Dermis blood vessel endothelial cell (primary cell): Measurements from ENCODE around the gene SPATA25. TPM values are rescaled to one million over a fixed set of nuclear protein-coding genes. Genes with fewer than 3 reads are reported as not detected.
"Not testable (repeated sequence)": the region's sequence is repeated elsewhere in the genome, so short reads cannot be mapped to it uniquely, and the experiment has no call there.

Source experiments
- DNase-seq: peaks from one replicate; pipeline ENCODE4 v3.0.0; 2010
- total RNA-seq: library from RNA; depleted of rRNA; stranded (reverse); fragments of >200 nt; gene quantifications from 2 replicates; pipeline ENCODE4 v1.2.3, GENCODE V29; 2014

Gene SPATA25, protein sequence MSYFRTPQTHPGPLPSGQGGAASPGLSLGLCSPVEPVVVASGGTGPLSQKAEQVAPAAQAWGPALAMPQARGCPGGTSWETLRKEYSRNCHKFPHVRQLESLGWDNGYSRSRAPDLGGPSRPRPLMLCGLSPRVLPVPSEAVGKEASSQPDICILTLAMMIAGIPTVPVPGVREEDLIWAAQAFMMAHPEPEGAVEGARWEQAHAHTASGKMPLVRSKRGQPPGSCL
- 1.0 and 1.2 TPM in 2 replicates for total RNA-seq

GRCh38 chr20:45887346-45887715, at the start of gene SPATA25:
SPATA25 (minus strand) TSS chr20:45887622; CDS start chr20:45887590, 32 bp downstream.
- no peak for DNase-seq

DNA sequence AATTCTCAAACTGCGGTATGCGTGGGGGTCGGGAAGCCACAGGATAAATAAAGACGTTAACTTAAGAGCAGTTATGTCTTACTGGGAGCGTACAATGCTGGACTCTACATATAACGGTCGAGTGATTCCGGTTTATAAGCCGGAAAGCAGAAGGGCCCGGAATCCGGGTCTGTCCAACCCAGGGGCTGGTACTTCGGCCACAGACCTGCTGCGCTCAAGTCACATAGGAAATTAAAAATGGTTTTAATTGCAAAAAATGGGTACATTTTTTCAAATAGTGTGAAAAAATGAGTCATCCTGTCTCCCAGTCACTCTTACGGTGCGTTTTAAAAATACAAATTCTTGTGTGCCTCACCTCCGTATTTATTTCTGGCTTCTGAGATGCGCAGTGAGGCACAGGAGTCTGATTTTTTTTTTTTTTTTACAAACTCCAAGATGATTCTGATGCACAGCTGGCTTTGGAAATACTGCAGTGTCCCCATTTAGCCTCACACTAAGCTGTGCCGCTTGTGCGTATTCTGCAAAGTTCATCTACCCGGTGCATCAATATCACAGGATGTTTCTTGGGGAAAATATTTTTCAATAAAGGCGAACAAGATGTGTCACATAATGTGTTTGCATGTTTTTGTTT, 48.1 kb upstream of the SPATA25 start:
- no peak for DNase-seq

- peak; percentile 99 for DNase-seq
Measured at GRCh38 chr20:45934586-45935415, 47.4 kb upstream of the SPATA25 start, which contains the start of gene PCIF1. PCIF1 (plus strand) TSS chr20:45934683; CDS start chr20:45939000, 4,317 bp downstream.

GRCh38 chr20:45934046-45934585, 46.7 kb upstream of the SPATA25 start:
- peak; percentile 49 for DNase-seq

- peak; percentile 79 for DNase-seq
Measured at GRCh38 chr20:45933266-45934045, 46.0 kb upstream of the SPATA25 start.

- not testable (repeated sequence) for DNase-seq
Measured at GRCh38 chr20:45931680-45932079, 44.3 kb upstream of the SPATA25 start.

- no peak for DNase-seq
Measured at GRCh38 chr20:45927071-45927878, 39.9 kb upstream of the SPATA25 start.

- no peak for DNase-seq
Measured at GRCh38 chr20:45926731-45927070, 39.3 kb upstream of the SPATA25 start.

GRCh38 chr20:45925821-45926506, 38.5 kb upstream of the SPATA25 start:
- no peak for DNase-seq

DNA sequence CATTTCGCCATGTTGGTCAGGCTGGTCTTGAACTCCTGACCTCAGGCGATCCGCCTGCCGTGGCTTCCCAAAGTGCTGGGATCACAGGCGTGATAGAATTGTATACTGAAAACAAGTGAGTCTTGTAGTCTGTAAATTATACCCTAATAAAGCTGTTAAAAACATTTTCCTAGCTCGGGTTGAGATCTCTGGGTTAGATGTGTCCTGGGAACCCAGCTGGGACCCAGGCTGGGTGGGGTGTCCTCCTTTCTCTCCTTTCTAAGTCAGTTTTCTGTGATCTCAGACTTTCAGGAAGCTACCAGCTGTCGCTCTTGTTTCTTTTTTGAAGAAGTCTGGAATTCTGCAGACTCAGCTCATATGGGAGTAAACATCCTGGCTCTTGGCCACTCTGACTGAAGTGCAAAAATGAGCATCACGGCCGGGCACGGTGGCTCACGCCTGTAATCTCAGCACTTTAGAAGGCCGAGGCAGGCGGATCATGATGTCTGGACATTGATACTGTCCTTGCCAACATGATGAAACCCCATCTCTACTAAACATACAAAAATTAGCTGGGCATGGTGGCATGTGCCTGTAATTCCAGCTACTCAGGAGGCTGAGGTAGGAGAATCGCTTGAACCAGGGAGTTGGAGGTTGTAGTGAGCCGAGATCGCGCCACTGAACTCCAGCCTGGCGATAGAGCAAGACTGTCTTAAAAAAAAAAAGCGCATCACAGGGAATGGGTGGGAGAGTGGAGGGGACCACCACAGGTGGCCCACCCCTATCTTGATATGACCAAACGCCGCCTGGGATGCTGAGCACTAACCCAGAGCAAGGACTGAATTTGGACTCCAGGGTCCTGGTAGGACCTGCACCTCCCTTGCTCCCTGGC, 37.2 kb upstream of the SPATA25 start:
- peak; percentile 56 for DNase-seq

GRCh38 chr20:45921337-45922189, 34.1 kb upstream of the SPATA25 start:
- DNase-seq: no peak

DNA sequence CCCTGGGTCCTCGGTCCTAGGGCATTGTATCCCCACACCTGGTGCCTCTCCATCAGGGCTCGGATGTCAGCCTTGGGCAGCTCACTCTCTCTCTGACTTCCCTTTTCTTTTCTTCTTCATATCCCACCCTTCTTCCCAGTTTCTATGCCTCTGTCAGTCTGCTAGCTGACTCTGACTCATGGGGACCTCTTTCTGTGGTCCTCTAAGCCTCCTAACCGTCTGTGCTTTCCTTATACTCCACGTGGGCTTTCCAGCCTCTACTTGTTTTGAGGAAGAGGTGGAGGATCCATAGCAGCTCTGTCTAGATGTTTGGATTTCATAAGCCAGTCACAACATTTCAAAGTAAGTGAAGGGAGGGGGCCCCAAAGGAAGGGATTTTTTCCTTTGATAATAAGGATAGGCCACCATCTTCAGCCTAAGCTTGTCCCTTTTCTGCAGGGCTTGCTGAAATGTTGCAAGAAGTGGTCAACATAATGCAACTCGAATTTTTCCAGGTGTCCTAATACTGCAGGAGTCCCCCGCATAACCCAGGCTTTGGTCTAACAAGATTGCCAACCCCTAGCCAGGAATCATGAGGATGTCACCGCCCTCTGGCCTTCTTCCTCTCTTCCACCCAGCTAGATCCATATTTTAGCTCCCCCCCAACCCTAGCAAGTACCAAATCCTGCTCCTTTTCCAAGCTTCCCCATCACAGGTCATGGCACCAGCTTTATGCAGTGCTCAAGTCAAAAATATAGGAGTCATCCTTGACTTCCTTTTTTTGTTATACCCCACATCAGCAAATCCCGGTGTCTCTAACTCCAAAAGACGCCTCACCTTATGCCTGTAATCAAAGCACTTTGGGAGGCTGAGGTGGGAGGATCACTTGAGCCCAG, 33.3 kb upstream of the SPATA25 start:
- no peak for DNase-seq

DNA sequence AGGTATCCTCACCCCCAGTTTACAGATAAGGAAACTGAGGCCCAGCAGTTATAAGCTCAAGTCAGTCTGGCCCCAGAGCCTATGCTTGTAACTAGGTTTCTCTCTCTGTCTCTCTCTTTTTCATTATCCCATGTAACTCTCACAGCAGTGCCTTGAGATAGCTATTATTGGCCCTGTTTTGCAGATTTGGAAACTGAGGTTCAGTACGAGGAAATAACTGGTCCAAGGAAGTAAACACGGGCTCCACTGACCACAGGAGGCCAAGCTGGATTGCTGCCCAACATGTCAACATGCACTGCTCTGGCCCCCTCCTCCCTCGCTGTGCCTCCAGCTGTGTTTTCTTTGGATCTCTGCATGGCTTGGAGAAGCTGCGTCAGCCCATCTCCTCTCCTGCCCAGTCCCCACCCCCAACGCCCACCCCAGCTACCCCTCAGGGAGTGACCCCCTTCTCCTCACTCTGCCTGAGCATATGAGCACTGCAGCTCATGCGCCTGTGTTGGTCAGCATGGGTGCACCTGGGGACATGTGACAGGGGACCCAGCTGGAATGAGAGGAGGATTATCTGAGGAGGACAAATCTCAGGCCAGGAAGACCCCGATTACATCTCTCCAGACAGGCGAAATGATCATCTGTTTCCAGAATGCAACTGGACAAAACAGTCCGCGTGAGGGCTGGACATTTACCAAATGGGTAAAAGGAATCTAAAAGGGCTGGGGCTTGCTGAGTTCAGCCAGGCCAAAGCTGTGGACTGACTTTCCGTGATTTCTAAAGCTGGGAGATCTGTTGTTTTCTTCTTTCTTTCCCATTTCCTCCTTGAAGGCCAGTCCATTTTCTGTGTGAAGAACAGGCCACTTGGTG, 32.3 kb upstream of the SPATA25 start:
- DNase-seq: peak; percentile 76

DNA sequence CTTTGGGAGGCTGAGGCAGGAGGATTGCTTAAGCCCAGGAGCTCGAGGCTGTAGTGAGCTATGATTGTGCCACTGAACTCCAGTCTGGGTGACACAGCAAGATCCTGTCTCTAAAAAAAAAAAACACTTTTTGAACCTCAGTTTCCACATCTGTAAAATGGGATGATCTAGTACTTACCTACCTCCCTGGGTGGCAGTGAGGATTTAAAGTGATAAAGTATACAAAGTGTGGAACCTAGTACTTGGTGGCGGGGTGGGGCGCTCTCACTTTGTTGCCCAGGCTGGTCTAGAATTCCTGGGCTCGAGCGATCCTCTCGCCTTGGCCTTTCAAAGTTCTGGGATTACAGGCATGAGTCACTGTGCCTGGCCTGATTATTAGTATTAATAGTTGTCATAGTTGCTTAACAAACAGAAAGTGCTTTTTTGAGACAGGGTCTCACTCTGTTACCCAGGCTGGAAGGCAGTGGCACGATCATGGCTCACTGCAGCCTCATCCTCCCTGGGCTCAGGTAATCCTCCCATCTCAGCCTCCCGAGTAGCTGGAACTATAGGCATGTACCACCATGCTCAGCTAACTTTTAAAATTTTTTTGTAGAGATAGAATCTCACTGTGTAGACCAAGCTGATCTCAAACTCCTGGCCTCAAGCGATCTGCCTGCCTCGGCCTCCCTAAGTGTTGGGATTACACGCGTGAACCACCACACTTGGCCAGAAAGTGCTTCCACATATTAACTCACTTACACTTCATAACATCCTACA, 31.5 kb upstream of the SPATA25 start:
- DNase-seq: no peak

DNA sequence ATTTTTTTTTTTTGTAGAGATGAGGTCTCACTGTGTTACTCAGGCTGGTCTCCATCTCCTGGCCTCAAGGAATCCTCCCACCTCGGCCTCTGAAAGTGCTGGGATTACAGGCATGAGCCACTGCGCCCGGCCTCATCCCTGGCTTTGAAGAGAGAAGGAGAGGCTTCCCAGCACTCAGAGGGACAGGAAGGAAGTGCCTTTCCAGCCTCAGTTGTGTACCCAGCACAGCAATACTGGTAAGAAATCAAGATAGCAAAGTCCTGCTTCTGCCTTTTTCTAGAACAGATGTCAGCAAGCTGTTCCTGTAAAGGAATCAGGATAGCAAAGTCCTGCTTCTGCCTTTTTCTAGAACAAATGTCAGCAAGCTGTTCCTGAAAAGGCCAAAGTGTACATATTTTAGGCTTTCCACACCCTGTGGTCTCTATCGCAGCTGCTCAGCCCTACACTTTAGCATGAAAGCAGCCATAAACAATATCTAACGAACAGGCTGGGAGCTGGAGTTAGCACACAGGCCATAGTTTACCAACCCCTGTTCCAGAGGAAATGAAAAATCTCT, 30.8 kb upstream of the SPATA25 start:
- no peak for DNase-seq

GRCh38 chr20:45917790-45918141, 30.3 kb upstream of the SPATA25 start:
- no peak for DNase-seq
